AG09319 (cell line): ENCODE measurements around the gene PRKG1.

ENCODE experiments used
- DNase-seq: peaks from one replicate; pipeline ENCODE4 v3.0.0-alpha.2; 2010; ENCODE audit warnings: low read depth; ENCODE audit errors: extremely low read depth
- TF ChIP-seq, protein P1 (sequence below): IDR thresholded peaks from 2 replicates; pipeline ENCODE4 v1.5.1; 2011; ENCODE audit warnings: low read depth, mild to moderate bottlenecking, inconsistent platforms, low read length, moderate library complexity

The PRKG1 gene

DNA sequence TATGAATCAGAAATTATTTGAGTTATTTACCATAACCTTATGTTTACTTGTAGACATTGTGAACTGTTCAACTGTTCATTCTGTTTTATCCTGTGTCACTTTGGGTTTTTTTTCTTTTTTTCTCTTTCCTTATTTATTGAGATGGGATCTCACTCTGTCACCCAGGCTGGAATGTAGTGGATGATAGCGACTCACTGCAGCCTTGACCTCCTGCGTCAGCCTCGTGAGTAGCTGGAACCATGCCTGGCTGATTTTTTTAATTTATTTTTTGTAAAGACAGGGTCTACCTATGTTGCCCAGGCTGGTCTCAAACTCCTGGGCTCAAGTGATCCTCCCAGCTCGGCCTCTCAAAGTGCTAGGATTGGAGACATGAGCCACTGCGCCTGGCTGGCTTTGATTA is 528.0 kb downstream of the PRKG1 start:
- no peak for DNase-seq
- TF ChIP-seq, protein P1, sequence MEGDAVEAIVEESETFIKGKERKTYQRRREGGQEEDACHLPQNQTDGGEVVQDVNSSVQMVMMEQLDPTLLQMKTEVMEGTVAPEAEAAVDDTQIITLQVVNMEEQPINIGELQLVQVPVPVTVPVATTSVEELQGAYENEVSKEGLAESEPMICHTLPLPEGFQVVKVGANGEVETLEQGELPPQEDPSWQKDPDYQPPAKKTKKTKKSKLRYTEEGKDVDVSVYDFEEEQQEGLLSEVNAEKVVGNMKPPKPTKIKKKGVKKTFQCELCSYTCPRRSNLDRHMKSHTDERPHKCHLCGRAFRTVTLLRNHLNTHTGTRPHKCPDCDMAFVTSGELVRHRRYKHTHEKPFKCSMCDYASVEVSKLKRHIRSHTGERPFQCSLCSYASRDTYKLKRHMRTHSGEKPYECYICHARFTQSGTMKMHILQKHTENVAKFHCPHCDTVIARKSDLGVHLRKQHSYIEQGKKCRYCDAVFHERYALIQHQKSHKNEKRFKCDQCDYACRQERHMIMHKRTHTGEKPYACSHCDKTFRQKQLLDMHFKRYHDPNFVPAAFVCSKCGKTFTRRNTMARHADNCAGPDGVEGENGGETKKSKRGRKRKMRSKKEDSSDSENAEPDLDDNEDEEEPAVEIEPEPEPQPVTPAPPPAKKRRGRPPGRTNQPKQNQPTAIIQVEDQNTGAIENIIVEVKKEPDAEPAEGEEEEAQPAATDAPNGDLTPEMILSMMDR, result no peak

DNA sequence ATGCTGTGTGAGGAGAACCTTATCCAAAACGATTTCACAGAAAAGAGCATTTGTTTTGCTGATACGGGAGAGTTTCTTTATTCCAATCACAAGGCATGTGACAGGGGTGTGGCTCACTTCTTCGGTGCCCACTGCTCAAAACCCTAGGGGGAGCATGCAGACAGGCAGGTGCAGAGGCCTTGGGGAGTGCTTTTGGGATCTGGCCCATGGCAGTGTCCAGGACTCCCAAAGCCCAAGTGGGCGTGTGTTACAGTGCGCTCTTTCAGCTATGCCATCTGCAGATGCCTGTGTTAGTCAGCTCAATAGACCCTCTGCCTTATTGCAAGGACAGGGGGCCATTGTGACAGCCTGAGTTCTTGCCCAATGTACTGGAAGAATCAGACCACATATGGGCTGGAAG is 530.3 kb downstream of the PRKG1 start:
- DNase-seq, result no peak
- TF ChIP-seq, protein P1, result no peak

DNA sequence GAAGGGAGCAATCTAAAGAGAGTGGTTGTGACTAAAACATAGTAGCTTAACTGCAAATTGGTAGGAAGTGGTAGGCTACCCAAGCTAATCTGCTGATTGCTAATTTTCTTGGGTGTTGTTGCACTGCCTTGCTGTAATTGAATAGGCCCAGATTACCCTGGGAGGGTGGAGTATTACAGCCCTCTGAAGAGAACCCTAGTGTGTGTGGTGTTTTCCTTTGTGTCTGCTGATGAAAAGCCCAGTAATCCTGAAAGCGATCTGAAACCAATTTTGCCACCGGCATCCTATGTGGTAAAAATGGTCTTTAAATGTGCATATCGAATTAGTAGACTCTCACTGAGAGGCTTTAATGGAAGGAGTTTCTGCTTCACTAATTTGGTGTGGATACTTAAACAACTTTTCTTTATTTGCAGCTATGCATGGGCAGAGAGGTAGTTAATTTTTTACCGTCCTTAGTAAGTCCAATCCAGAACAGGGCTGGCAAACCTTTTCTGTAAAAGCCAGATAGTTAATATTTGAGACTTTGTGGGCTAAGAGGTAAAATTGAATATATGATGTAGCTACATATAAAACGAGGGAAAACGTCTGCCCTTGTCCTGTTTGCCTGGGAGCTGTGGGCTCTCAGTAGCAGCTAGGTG is 532.7 kb downstream of the PRKG1 start:
- no peak for DNase-seq
- TF ChIP-seq, protein P1, result no peak

DNA sequence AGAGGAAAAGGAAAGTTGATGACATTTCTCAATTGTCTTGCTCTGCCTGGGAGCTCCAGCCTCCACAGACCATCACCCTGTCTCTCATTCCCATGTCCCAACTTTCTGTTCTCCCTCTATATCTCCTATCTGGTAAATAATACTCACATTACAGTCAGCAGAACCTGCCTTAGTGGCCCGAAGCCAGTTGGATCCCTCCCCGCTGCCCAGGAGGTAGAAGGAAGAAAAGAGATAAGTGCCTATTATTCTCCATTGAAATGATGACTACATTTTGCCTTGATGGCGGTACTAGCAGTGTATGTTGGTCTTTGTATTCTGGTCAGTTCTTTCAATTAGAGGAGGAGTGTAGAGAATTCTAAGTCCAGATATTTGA is 533.2 kb downstream of the PRKG1 start:
- TF ChIP-seq, protein P1, result no peak

DNA sequence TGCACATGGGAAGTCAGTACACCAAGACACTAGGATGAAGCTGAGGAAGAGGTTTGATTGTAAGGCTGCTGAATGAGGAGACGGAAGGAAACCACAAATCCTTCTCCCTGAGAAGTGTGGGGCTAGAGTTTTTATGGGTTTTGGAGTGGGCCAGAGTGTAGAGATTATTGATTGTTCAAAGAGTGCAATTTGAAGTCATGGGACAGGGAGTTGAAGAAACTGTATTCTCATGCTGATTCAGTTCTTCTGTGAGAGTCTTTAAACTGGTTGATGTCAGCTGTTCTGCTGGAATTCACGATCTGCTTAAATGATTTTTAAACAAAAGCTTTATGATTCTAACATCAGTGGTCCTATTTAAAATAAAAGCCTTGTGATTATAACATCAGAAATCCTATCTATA is 533.9 kb downstream of the PRKG1 start:
- DNase-seq, result no peak
- TF ChIP-seq, protein P1, result no peak

More for the DNA sequence above, 533.2 kb downstream of the PRKG1 start:
- no peak for DNase-seq

DNA sequence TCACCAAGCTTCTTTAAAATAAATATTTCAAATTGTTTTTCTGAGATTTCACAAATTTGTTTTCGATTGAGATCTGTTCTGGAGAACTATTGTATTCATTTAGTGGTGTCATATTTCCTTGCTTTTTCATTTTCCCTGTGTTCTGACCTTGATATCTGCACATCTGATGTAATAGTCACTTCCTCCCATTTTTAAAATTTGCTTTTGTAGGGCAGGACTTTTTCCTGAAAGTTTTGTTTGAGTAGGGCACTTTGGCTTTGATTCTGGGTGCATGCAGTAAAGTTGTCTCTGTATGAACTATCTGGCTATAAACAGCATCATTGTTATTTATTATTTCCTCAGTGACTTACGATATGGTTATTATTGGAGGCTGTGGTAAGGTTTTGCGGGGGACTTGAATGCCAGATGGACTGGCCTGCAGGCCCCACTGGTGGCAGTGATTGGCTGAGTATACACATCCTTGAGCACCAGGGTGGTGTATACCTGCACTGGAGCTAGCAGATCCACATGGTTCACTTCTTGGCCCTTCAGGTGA is 541.5 kb downstream of the PRKG1 start:
- TF ChIP-seq, protein P1, result no peak

DNA sequence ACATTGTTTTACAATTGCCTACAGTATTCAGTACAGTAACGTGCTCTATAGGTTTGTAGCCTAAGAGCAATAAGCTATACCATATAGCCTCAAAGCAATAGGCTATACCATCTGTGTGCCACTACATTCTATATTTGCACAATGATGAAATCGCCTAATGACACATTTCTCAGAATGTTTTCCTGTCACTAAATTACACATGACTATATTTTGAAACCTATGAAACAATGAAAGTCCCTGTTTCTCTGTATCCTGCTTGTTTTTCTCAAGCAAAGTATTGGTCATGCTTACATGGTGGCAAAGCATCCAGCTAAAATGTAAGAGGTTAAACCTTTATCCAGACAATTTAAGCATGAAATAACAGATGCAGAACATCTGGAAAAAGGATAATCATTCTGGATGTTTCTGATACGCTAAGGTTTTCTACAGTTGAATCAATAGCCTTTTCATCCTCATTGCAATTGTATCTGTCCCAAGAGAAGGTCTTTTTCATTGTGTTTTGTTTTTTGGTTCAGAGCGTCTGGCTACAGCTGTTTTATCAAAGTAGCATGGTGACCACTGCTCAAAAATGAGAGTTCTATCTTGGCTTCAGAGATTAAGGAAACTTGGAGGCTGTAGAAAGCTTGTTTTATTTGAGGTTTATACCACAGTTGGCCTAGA is 543.4 kb downstream of the PRKG1 start:
- no peak for DNase-seq
- TF ChIP-seq, protein P1, result no peak

More for the DNA sequence above, 541.5 kb downstream of the PRKG1 start:
- DNase-seq, result no peak
